Limb (tissue), 2 donors: Measurements from ENCODE around the gene PLCD4.

Experiments used
- DNase-seq, 2 donors: peaks; one replicate each; pipeline ENCODE4 v3.0.0-alpha.2; 2016; ENCODE audit errors: extremely low spot score in 2 of 2

Gene PLCD4

GRCh38 chr2:218664653-218665052, 57.0 kb downstream of the PLCD4 start:
- no peak for DNase-seq

GRCh38 chr2:218671097-218671653, 63.5 kb downstream of the PLCD4 start:
- DNase-seq, result no peak

- peak; percentile 90 to 96 for DNase-seq
These were observed 64.2 kb downstream of the PLCD4 start, which contains the start of the genes RNF25 and STK36 for GRCh38 chr2:218671654-218672566. TSS of gene RNF25 (minus strand) at chr2:218672002. CDS start at chr2:218671970, 32 bp downstream. TSS of gene STK36 (plus strand) at chr2:218672086. CDS start at chr2:218672830, 744 bp downstream.

GRCh38 chr2:218679119-218679518, 71.4 kb downstream of the PLCD4 start:
- no peak for DNase-seq

GRCh38 chr2:218680061-218680460, 72.4 kb downstream of the PLCD4 start:
- no peak for DNase-seq
